ENCODE measurements around the gene PAGR1.
A peak's percentile ranks its signal among the peaks of the same experiment; 100 is the strongest.
"Not testable (repeated sequence)": the region's sequence is repeated elsewhere in the genome, so short reads cannot be mapped to it uniquely, and the experiment has no call there.

Gene PAGR1

DNA sequence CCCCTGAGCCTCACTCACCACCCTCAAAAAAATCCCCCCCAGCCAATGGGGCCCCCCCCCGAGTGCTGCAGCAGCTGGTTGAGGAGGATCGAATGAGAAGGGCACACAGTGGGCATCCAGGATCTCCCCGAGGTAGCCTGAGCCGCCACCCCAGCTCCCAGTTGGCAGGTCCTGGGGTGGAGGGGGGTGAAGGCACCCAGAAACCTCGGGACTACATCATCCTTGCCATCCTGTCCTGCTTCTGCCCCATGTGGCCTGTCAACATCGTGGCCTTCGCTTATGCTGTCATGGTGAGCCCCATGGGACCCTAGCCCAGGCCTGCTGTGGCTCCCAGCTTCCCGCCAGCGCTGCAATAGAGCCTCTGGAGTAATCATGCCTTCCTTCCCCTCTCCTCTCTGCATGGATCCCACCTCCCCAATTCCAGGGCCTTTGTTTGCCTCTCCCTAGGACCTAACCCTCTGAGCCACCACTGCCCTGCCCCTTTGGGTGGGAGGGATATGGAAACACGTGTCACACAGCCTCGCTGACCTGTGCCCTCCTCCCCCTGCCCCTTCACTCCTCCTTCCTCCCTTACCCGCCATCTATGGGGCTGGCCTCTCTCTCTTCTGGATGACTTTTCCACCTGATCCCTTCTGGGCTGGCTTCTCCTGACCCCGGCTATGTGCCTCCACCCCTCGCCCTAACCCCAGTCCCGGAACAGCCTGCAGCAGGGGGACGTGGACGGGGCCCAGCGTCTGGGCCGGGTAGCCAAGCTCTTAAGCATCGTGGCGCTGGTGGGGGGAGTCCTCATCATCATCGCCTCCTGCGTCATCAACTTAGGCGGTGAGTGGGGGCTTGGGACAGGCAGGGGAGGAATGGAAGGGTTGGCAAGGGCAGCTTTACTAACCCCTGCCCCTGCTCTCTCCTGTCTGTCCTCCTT is 2.0 kb upstream of the PAGR1 start:
- DNase-seq = no peak

DNA sequence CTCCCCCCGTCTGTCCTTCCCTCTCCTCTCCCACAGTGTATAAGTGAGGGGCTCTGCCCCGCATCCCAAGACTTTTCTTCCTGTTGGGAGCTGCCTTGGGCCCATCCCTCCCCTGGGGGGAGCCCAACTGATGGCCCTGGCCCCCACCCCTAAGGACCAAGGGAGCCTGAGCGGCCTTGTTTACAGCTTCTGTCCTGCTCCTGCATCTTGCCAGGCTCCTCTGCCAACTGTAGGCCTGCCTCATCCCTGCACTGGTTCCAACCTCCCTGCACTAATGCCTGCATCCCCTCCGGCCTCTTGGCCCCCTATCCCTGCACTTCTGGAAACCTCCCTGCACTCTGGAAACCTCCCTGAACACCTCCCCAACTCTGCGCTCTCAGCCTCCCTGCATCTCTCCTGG is 1.4 kb upstream of the PAGR1 start:
- DNase-seq = no peak

DNA sequence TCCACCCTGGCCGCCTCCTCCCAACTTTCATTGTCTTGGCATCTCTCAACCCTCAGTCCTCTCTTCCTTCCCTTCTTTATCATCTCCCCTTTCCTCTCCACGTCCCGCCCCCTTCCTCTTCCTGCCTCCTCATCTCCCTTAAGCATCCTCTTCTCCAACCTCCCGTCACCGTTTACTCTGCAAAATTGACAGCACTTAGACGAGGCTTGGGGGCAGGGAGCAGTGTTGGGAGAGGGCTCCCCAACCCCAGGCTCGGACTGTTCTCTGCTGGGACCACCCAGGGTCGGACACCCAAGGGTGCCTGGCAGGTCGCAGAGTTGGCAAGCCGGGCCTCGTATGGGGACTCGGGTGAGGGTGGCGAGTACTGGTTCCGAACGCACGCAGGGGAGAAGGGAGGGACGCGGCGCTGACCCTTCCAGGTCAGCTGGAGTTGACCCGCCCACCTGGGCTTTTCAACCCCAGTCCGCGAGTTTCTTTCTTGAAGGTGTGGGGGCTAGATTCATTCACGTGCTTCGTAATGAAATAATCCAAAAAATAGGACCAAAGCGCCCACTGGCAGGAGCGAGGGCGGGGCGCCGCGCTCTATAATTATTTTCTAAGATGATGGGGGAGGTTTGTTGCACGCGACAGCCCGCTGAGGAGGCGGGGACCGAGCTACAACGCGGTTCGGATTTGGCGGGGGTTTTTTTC is 775 bp upstream of the PAGR1 start:
- no peak for DNase-seq

DNA sequence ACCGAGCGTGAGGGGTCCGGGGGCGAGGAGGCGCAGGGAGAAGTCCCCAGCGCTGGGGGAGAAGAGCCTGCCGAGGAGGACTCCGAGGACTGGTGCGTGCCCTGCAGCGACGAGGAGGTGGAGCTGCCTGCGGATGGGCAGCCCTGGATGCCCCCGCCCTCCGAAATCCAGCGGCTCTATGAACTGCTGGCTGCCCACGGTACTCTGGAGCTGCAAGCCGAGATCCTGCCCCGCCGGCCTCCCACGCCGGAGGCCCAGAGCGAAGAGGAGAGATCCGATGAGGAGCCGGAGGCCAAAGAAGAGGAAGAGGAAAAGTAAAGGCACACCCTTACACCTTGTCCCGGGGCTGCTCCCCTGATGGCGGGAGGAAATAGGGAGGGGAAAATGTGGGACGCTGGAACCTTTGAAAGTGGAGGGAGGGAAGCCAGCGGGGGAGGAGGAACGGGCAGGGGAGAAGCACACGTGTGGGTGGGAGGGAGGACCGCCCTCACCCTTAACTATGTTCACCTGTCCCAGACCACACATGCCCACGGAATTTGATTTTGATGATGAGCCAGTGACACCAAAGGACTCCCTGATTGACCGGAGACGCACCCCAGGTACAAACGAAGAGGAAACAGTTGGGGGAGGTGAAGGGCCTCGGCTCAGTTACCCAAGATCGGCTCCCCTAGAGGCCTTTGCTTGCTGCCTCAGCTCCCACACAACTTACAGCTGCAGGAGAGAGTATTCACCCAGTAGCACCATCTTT is 916 bp downstream of the PAGR1 start:
- peak; percentile 71 to 76 for DNase-seq

DNA sequence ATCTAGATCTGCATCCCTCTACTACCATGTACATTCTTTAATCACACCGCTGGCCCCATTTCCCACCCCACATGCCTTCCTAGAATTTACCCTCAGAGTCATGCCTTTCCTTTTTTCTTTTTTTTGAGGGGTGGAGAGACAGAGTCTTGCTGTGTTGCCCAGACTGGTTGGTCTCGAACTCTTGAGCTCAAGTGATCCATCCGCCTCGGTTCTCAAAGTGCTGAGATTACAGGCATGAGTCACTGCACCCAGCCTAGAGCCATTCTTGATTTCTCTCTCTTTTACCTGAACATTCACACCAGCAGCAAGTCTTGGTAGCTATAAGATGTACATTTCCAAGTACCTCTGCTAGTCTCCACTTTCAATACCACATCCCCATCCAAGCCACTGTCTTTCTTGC is 2.1 kb downstream of the PAGR1 start:
- DNase-seq = no peak

DNA sequence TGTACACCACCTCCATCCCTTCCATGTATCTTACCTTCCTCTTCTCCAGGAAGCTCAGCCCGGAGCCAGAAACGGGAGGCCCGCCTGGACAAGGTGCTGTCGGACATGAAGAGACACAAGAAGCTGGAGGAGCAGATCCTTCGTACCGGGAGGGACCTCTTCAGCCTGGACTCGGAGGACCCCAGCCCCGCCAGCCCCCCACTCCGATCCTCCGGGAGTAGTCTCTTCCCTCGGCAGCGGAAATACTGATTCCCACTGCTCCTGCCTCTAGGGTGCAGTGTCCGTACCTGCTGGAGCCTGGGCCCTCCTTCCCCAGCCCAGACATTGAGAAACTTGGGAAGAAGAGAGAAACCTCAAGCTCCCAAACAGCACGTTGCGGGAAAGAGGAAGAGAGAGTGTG is 3.6 kb downstream of the PAGR1 start:
- DNase-seq = peak; percentile 35 to 53

DNA sequence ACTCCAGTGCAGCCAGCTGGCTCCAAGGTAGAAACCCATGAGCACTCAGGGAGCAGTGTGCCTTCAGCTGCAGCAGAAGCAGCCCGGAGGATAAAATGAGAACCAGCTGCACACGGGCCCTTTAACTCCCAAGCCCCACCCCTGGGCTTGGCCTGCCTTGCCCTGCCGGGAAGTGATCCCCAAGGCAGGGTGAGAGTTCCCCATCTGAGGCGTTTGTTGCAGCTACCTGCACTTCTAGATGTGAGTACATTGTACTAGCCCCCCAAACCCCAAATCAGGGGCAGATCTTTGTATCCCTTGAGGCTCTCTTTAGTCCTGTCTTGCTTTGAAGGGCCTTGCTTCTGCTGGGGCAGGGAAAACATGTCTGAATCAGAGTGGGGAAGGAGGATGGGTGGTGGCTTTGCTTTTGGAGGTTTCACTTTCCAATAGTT is 4.3 kb downstream of the PAGR1 start, which contains the start of gene MVP:
MVP (plus strand) TSS at position 192 of the 431 bp plus-strand sequence. CDS start 10,088 bp downstream, outside the sequence.
- DNase-seq = peak; percentile 97 to 98

DNA sequence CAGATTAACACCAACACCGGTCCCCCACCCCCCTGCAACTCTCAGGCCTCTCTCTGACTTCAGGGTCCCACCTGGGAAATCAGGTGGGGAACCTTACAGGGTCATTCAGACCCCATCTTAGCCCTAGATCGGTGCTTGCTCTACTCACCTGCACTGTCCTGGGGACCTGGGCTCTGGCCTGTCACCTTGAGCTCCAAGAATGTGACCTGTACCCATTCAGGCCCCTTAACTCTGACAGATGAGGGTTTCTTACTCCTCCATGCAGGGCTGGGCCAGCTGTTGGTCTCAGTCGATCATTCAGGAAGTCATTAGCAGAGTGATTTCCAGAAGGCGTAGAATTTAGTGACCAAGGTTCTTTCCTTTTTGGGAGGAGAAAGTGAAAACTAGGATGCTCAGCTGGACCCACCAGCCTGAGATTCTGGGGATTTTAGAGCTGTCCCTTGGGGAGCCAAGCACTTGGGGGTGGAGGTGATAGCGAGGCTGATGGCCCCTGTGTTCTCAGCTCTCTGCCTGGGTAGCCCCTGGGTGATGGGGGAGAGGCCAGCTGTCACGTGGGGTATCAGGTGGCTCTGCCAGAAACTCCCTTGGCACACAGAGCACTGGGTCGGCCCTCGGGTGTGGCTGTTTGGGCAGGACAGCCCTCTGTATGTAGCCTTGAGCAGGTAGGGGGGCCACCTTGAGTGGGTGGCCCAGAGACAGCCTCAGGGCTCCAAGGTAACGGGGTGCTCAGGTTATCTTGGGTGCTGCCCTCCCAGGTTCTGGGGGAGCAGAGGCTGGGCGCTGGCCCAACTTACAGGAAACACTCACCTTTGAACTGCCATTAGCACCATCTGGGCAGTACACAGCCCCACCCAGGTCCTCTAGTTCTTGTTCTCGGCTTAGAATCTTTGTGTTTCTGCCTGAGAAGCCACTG is 5.0 kb downstream of the PAGR1 start:
- peak; percentile 50 to 61 for DNase-seq

DNA sequence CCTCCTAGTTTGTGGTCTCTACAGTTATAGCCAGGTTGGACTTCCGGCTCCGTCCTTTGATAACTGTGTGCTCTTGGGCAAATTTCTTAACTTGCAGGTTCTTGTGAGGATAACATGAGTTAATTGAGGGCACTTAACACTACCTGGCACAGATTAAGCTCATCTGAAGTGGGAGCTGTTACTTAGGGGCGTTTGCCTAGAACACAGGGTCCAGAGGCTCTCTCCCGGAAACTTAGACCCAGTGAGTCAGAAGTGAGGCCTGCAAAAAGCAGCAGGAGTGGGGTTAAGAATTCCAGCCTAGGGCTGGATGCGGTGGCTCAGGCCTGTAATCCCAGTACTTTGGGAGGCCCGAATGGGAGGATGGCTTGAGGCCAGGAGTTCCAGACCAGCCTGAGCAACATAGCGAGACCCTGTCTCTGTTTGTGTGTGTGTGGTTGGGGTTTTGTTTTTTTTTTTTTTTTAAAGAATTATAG is 5.7 kb downstream of the PAGR1 start:
- peak; percentile 58 to 82 for DNase-seq

DNA sequence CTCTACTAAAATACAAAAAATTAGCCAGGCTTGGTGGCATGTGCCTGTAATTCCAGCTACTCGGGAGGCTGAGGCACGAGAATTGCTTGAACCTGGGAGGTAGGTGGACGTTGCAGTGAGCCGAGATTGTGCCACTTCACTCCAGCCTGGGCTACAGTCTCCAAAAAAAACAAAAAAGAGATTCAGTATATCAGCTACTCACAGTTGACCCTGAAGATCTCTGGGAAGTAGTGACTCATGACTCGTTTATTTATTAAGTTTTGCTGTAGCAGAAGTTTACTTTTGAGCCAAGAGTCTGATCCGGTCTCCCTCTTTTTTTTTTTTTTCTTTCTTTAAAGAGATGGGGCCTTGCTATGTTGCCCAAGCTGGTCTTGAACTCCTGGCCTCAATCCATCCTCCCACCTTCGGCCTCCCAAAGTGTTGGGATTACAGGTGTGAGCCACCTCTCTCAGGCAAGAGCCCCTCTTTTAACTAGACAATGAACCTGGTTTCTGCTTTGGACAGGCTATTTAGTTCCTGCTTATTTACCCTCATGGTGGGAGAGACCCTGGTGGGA is 8.7 kb downstream of the PAGR1 start:
- DNase-seq = no peak

DNA sequence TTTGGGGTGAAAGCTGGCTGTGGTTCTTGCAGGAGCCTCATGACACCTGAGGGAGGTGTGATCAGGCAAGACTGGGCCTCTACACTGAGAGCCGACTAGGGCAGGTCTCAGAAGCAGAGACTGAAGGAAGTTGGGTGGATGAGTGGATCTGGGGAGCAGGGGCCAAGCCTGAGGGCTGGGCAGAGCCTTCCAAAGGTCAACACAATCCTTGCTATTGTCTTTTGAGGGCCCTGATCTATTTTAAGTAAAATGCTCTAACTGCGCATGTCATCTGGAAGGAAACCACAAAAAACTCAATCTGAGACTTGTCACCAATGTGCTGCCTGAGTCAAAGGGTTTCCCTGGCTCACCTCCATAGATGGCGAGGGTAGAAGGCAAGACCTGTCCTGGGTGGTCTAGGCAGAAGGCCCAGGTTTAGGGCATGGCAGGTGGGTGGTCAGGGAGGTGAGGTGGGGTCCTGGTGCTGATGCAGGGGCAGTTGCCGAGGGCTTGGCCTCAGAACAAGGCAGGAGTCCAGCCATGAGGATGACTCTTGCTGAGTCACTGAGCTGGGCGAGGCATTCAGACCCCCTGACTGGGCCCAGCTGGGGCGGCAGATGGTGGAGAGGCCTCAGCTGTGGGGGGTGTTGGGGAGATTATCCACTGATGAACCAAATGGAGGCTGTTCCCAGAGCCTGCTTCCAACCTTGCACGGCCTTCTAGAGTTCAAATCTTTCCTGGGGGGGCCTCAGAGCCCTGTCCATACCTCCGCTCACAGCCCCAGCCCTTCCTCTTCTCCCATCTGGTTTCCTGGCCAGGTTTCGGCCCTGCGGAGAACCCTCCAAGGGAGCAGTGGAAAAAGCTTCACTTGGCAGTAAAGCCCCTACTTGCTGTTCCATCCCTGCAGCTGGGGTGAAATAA is 9.4 kb downstream of the PAGR1 start:
- DNase-seq = peak; percentile 99

DNA sequence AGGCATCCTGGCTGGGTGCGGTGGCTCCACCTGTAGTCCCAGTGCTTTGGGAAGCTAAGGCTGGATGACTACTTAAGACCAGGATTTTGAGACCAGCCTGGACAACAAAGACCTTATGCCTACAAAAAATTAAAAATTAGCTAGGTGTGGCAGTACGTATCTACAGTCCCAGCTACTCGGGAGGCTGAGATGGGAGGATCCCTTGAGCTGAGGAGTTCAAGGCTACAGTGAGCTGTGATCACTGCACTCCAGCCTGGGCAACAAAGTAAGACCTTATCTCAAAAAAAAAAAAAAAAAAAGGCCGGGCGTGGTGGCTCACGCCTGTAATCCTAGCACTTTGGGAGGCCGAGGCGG is 10.4 kb downstream of the PAGR1 start:
- no peak for DNase-seq

DNA sequence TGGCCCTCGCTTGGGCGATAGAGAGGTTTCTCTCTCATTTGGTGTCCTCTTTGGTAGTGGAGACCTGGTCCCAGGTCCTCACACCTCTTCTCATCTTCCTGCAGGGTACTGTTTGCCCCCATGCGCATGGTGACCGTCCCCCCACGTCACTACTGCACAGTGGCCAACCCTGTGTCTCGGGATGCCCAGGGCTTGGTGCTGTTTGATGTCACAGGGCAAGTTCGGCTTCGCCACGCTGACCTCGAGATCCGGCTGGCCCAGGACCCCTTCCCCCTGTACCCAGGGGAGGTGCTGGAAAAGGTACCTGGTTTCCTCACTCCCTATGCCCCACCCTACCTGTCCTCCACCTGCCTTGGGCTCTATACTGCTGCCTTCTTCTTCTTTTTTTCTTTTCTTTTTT is 14.8 kb downstream of the PAGR1 start:
- DNase-seq = no peak

DNA sequence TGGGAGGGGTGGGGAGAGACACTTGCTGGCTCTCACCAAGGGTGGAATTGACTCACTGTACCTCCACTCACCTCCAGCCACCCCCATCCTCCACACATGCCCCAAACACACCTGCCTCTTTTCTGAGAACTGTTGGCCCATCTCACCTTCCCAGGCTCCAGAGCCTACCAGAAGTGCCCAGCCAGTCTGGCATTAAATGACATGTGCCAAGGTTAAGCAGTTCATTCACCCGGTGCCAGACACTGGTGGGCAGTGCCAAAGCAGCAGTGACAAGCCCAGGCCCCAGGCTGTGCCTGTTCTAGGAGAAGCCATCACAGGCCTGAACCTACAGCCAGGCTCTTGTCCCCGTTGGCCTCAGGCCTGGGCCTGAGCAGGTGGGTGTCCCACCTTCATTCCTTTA is 15.5 kb downstream of the PAGR1 start:
- no peak for DNase-seq

DNA sequence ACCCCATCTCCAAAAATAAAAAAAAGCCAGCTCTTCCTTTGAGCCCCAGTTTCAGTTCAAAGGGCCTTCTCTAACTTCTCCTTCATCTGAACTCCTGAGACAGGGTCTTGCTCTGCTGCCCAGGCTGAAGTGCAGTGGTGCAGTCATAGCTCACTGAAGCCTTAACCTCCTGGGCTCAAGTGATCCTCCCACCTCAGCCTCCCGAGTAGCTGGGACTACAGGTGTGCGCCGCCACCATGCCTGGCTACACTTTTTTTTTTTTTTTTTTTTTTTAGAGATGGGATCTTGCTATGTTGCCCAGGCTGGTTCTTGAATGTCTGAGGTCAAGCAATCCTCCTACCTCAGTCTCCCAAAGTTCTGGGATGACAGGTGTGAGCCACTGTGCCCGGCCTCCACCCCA is 17.3 kb downstream of the PAGR1 start:
- DNase-seq = not testable (repeated sequence)

DNA sequence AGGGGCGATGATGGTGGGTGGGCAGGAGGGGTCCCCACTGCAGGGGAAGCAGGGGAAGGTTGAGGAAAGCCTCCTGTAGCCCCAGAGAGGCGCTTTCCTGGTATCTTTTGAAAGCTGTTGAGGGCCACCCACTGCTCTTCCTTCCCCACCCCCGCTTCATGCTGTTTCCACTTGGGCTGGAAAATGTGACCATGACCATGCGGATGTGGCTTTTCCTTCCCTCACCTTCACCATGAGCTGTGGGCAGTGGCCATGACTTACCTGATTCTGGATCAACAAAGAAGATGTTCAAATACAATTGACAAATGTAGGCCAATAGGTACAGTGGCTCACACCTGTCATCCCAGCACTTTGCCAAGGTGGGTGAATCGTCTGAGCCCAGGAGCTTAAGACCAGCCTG is 18.1 kb downstream of the PAGR1 start:
- no peak for DNase-seq

DNA sequence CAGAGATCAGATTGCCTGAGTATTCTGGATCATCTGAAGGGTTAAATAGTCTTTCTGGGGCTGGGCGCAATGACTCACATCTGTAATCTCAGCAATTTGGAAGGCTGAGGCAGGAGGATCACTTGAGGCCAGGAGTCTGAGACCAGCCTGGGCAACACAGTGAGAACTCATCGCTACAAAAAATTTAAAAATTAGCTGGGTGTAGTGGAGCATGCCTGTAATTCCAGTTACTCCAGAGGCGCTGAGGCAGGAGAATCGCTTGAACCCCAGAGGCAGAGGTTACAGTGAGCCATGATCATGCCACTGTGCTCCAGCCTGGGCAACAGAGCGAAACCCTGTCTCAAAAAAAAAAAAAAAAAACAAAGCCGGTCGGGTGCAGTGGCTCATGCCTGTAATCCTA is 20.0 kb downstream of the PAGR1 start:
- no peak for DNase-seq

DNA sequence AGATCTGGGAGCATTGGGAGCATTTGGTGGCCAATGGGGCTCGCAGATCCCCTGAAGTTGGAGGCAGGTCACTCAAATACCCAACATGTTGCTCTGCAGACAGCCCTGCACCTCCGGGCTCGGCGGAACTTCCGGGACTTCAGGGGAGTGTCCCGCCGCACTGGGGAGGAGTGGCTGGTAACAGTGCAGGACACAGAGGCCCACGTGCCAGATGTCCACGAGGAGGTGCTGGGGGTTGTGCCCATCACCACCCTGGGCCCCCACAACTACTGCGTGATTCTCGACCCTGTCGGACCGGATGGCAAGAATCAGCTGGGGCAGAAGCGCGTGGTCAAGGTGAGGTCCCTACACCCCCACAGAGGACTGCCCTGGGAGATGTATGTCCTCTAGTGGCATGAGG is 20.7 kb downstream of the PAGR1 start:
- no peak for DNase-seq

DNA sequence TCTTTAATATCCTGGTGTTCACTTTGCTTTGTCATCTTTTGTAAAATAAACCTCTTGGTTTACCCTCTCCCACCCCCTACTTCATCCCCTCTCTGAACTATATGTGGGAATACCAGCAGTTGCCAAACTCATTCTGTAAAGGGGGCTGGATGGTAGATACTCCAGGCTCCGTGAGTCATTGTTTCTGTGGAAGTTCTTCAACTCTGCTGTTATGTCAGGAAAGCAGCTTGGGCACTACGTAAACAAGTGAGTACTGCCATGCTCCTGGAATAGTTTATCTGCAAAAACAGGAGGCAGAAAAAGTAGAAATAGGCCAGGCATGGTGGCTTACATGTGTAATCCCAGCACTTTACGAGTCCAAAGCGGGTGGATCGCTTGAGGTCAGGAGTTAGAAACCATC is 21.9 kb downstream of the PAGR1 start:
- no peak for DNase-seq

DNA sequence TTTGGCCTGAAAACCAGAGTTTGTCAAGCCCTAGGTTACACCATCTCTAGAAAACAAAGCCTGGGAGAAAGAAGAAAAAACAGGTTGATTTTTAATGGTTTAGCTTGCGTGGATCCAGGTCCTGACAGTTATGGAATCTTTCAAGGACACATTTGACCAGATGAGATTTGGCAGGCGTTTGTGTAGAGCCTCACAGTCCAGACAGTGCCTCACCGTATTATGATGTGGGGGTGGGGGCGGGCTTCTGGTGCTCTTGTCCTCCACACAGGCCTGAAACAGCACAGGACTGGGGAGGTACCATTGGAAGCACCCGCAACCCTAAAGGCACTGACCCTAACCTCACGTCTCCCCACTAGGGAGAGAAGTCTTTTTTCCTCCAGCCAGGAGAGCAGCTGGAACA is 23.9 kb downstream of the PAGR1 start:
- no peak for DNase-seq

DNA sequence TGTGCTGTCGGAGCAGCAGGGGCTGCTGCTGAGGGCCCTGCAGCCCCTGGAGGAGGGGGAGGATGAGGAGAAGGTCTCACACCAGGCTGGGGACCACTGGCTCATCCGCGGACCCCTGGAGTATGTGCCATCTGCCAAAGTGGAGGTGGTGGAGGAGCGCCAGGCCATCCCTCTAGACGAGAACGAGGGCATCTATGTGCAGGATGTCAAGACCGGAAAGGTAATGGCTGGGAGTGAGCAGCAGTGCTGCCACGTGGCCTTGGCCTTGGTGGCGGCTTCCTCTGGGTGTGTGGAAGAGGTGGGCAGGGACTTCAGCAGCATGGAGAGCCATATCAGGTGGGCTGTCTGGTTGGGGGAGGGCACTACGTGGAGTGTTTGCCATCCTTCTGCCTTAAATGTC is 24.3 kb downstream of the PAGR1 start:
- DNase-seq = no peak
